Measurements from ENCODE around the gene CEACAM7.
A peak's percentile ranks its signal among the peaks of the same experiment; 100 is the strongest.

Gene CEACAM7

GRCh38 chr19:41703602-41704293 lies 15.7 kb upstream of the CEACAM7 start:
- DNase-seq (ENCODE audit: extremely low spot score): no peak
- ChIA-PET CTCF (no interaction called here), POLR2A (no interaction called here)
- no peak for TF ChIP-seq HDGF (IDR thresholded peaks at IDR 0.05; ENCODE audit: borderline replicate concordance)
- TF ChIP-seq PKNOX1 (IDR thresholded peaks at IDR 0.05): no peak
- TF ChIP-seq SUZ12 (IDR thresholded peaks at IDR 0.05): no peak
- TF ChIP-seq CTBP1 (IDR thresholded peaks at IDR 0.05; ENCODE audit: borderline replicate concordance): no peak
- TF ChIP-seq LEF1 (IDR thresholded peaks at IDR 0.05; ENCODE audit: borderline replicate concordance): no peak
- no peak for TF ChIP-seq ARNT (IDR thresholded peaks at IDR 0.05)
- TF ChIP-seq ELF4 (IDR thresholded peaks at IDR 0.05): no peak
- TF ChIP-seq FOXK2 (IDR thresholded peaks at IDR 0.05): no peak
- no peak for TF ChIP-seq NFRKB (IDR thresholded peaks at IDR 0.05)
- no peak for TF ChIP-seq ZNF384 (IDR thresholded peaks at IDR 0.05)
- TF ChIP-seq BHLHE40 (IDR thresholded peaks at IDR 0.05; ENCODE audit: borderline replicate concordance): no peak
- TF ChIP-seq FOXM1 (IDR thresholded peaks at IDR 0.05; ENCODE audit: borderline replicate concordance): no peak
- no peak for TF ChIP-seq TARDBP (IDR thresholded peaks at IDR 0.05)
- TF ChIP-seq L3MBTL2 (conservative IDR thresholded peaks at IDR 0.05): no peak
- no peak for TF ChIP-seq SP1 (IDR thresholded peaks at IDR 0.05)
- TF ChIP-seq FOXA1 (IDR thresholded peaks at IDR 0.05): no peak

GRCh38 chr19:41702171-41702651 lies 14.1 kb upstream of the CEACAM7 start:
- ChIA-PET CTCF (interaction anchor here (0.8 to 1.8 kb wide), 3 partner anchors 10 to 60 kb away, joined by 3 to 8 read pairs (median 4); no protein-coding TSS in a partner anchor), POLR2A (no interaction called here)
- DNase-seq (ENCODE audit: extremely low spot score): no peak
- TF ChIP-seq HDGF (IDR thresholded peaks at IDR 0.05; ENCODE audit: borderline replicate concordance) (no peak), NFRKB (IDR thresholded peaks at IDR 0.05) (no peak), FOXK2 (IDR thresholded peaks at IDR 0.05) (no peak), ARNT (IDR thresholded peaks at IDR 0.05) (no peak), BHLHE40 (IDR thresholded peaks at IDR 0.05; ENCODE audit: borderline replicate concordance) (no peak), L3MBTL2 (conservative IDR thresholded peaks at IDR 0.05) (no peak), FOXA1 (IDR thresholded peaks at IDR 0.05) (no peak), LEF1 (IDR thresholded peaks at IDR 0.05; ENCODE audit: borderline replicate concordance) (no peak), PKNOX1 (IDR thresholded peaks at IDR 0.05) (no peak), SUZ12 (IDR thresholded peaks at IDR 0.05) (no peak), TARDBP (IDR thresholded peaks at IDR 0.05) (no peak), FOXM1 (IDR thresholded peaks at IDR 0.05; ENCODE audit: borderline replicate concordance) (no peak), SP1 (IDR thresholded peaks at IDR 0.05) (no peak), ZNF384 (IDR thresholded peaks at IDR 0.05) (no peak), CTBP1 (IDR thresholded peaks at IDR 0.05; ENCODE audit: borderline replicate concordance) (no peak), ELF4 (IDR thresholded peaks at IDR 0.05) (no peak)

- DNase-seq (ENCODE audit: extremely low spot score): peak; percentile 37
- CTCF ChIA-PET: interaction anchor here (0.6 to 1.8 kb wide), 5 partner anchors 9 to 60 kb away, joined by 3 to 8 read pairs (median 4); no protein-coding TSS in a partner anchor
Observed at GRCh38 chr19:41701401-41702075, 13.5 kb upstream of the CEACAM7 start.

GRCh38 chr19:41700381-41701195 lies 12.5 kb upstream of the CEACAM7 start:
- no peak for DNase-seq (ENCODE audit: extremely low spot score)
- POLR2A ChIA-PET: no interaction called here
- CTCF ChIA-PET: interaction anchor here (0.8 to 1.8 kb wide), 3 partner anchors 8 to 59 kb away, joined by 4 to 8 read pairs (median 4); no protein-coding TSS in a partner anchor
- TF ChIP-seq ARNT (IDR thresholded peaks at IDR 0.05) (no peak), LEF1 (IDR thresholded peaks at IDR 0.05; ENCODE audit: borderline replicate concordance) (no peak), L3MBTL2 (conservative IDR thresholded peaks at IDR 0.05) (no peak), ZNF384 (IDR thresholded peaks at IDR 0.05) (no peak), ELF4 (IDR thresholded peaks at IDR 0.05) (no peak), BHLHE40 (IDR thresholded peaks at IDR 0.05; ENCODE audit: borderline replicate concordance) (no peak), SUZ12 (IDR thresholded peaks at IDR 0.05) (no peak), FOXA1 (IDR thresholded peaks at IDR 0.05) (no peak), FOXM1 (IDR thresholded peaks at IDR 0.05; ENCODE audit: borderline replicate concordance) (no peak), SP1 (IDR thresholded peaks at IDR 0.05) (no peak), PKNOX1 (IDR thresholded peaks at IDR 0.05) (no peak), NFRKB (IDR thresholded peaks at IDR 0.05) (no peak), FOXK2 (IDR thresholded peaks at IDR 0.05) (no peak), HDGF (IDR thresholded peaks at IDR 0.05; ENCODE audit: borderline replicate concordance) (no peak), TARDBP (IDR thresholded peaks at IDR 0.05) (no peak), CTBP1 (IDR thresholded peaks at IDR 0.05; ENCODE audit: borderline replicate concordance) (no peak)

More at GRCh38 chr19:41701401-41702075, 13.5 kb upstream of the CEACAM7 start:
- POLR2A ChIA-PET: no interaction called here
- no peak for TF ChIP-seq PKNOX1 (IDR thresholded peaks at IDR 0.05)
- TF ChIP-seq CTBP1 (IDR thresholded peaks at IDR 0.05; ENCODE audit: borderline replicate concordance): no peak
- no peak for TF ChIP-seq SP1 (IDR thresholded peaks at IDR 0.05)
- no peak for TF ChIP-seq FOXA1 (IDR thresholded peaks at IDR 0.05)
- no peak for TF ChIP-seq HDGF (IDR thresholded peaks at IDR 0.05; ENCODE audit: borderline replicate concordance)
- TF ChIP-seq NFRKB (IDR thresholded peaks at IDR 0.05): no peak
- TF ChIP-seq FOXK2 (IDR thresholded peaks at IDR 0.05): no peak

Data from HEK293T (cell line).